ENCODE data around the gene KIF26A. TPM values are rescaled to one million over a fixed set of nuclear protein-coding genes. Genes with fewer than 3 reads are reported as not detected.

The KIF26A gene
- total RNA-seq, 4 donors from 2014 or later: 3.7 to 5.3 (median 4.5) TPM

GRCh38 chr14:104201496-104201895 is 63.1 kb downstream of the KIF26A start:
- DNase-seq (ENCODE audit: low spot score in 2 of 2): no peak
- intact Hi-C loops (cut with DNase I; ENCODE audit: low total_unique reads): no loop called here
- H3K4me3 ChIP-seq (ENCODE audit: low read depth, poor library complexity, severe bottlenecking): no peak overlapping the region
- TF ChIP-seq CTCF (IDR thresholded peaks at IDR 0.05) (no peak), POLR2A (IDR thresholded peaks at IDR 0.05) (no peak)
- WGBS, 2 donors: 76 to 84% methylated on average over 9 of the region's 9 CpGs

GRCh38 chr14:104202259-104203070 is 64.1 kb downstream of the KIF26A start:
- DNase-seq (ENCODE audit: low spot score in 2 of 2): no peak
- TF ChIP-seq CTCF (IDR thresholded peaks at IDR 0.05): no peak
- TF ChIP-seq POLR2A (IDR thresholded peaks at IDR 0.05): no peak
- WGBS, 2 donors: 23 to 38% methylated on average over 22 to 27 of the region's 27 CpGs
- no peak overlapping the region for H3K4me3 ChIP-seq (ENCODE audit: low read depth, poor library complexity, severe bottlenecking)
- intact Hi-C loops (cut with DNase I; ENCODE audit: low total_unique reads): no loop called here

DNA sequence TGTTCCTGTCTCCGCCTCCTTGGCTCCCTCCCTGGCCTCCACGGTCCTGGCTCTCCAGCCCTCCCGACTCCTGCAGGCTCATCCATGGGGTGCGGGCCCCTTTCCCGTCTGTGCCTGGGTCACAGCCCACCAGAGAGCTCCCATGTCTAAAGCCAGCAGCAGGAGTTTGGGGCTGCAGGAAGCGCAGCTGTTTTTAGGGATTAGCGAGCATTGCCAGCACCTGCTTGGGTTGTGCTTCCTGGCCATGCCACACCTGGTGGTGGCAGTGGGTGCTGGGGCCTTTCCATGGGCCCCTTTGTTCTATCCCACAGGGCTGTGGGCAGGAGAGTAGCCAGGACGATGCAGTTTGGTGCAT is 64.7 kb downstream of the KIF26A start:
- TF ChIP-seq POLR2A (IDR thresholded peaks at IDR 0.05) (no peak), CTCF (IDR thresholded peaks at IDR 0.05) (no peak)
- 73 to 78% methylated on average over 7 to 8 of the region's 8 CpGs for WGBS, 2 donors
- intact Hi-C loops (cut with DNase I; ENCODE audit: low total_unique reads): no loop called here
- H3K4me3 ChIP-seq (ENCODE audit: low read depth, poor library complexity, severe bottlenecking): no peak overlapping the region
- no peak for DNase-seq (ENCODE audit: low spot score in 2 of 2)

DNA sequence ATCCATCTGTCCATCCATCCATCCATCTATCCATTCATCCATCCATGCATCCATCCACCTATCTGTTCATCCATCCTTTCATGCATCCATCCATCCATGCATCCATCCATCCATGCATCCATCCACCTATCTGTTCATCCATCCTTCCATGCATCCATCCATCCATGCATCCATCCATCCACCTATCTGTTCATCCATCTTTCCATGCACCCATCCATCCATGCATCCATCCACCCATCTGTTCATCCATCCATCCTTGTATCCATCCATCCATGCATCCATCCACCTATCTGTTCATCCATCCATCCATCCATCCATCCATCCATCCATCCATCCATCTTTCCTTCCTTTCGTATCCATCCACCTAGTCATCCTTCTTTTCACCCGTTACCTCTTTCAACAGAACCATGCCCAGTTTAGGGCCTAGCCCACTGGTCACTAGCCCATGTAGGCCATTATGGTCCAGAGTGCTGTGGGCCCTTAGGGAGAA is 66.3 kb downstream of the KIF26A start:
- H3K4me3 ChIP-seq (ENCODE audit: low read depth, poor library complexity, severe bottlenecking): no peak overlapping the region
- no peak for DNase-seq (ENCODE audit: low spot score in 2 of 2)
- intact Hi-C loops (cut with DNase I; ENCODE audit: low total_unique reads): no loop called here
- 97 to 98% methylated on average over 2 of the region's 2 CpGs for WGBS, 2 donors
- TF ChIP-seq POLR2A (IDR thresholded peaks at IDR 0.05) (no peak), CTCF (IDR thresholded peaks at IDR 0.05) (no peak)

- TF ChIP-seq CTCF (IDR thresholded peaks at IDR 0.05) (no peak), POLR2A (IDR thresholded peaks at IDR 0.05) (no peak)
- intact Hi-C loops (cut with DNase I; ENCODE audit: low total_unique reads): no loop called here
- no peak for DNase-seq (ENCODE audit: low spot score in 2 of 2)
- 73 to 76% methylated on average over 6 of the region's 6 CpGs for WGBS, 2 donors
- no peak overlapping the region for H3K4me3 ChIP-seq (ENCODE audit: low read depth, poor library complexity, severe bottlenecking)
These were observed 67.4 kb downstream of the KIF26A start for GRCh38 chr14:104205781-104206180.

Data from lower leg skin (tissue), 4 donors.